SK-N-MC (cell line): Measurements from ENCODE around the gene CNOT11.

Source experiments
- EZH2 ChIP-seq: fragments of 200-600 bp; sonication (generic); IDR thresholded peaks from one replicate; pipeline ENCODE4 v1.6.1; 2017; ENCODE audit warnings: antibody characterized with exemption
- FOXP2 ChIP-seq: optimal IDR thresholded peaks from 2 replicates; pipeline ENCODE3; 2011; ENCODE audit warnings: mild to moderate bottlenecking, moderate library complexity; ENCODE audit not compliant: insufficient read depth; ENCODE audit errors: extremely low read length, control extremely low read depth
- POLR2AphosphoS5 ChIP-seq: IDR thresholded peaks from 2 replicates; pipeline ENCODE4 v1.6.1; 2012; ENCODE audit warnings: mild to moderate bottlenecking, low read depth, low read length, borderline replicate concordance

GRCh38 chr2:101253013-101253702, 472 bp downstream of the CNOT11 start:
- TF ChIP-seq POLR2AphosphoS5: no peak
- TF ChIP-seq EZH2: no peak
- TF ChIP-seq FOXP2: no peak
